IPS-15b (cell line): ENCODE measurements around the gene INPP4B.
"Not testable (repeated sequence)": the region's sequence is repeated elsewhere in the genome, so short reads cannot be mapped to it uniquely, and the experiment has no call there.

Source experiments
- H3K27me3 ChIP-seq: one replicate; pipeline ENCODE4 v1.6.1; 2013; ENCODE audit warnings: low read length; ENCODE audit not compliant: control insufficient read depth, insufficient read depth
- H3K36me3 ChIP-seq: one replicate; pipeline ENCODE4 v1.6.1; 2013; ENCODE audit warnings: low read length; ENCODE audit not compliant: control insufficient read depth, insufficient read depth
- H3K4me1 ChIP-seq: one replicate; pipeline ENCODE4 v1.6.1; 2013; ENCODE audit warnings: mild to moderate bottlenecking, low read length; ENCODE audit not compliant: control insufficient read depth, insufficient read depth
- H3K4me3 ChIP-seq: one replicate; pipeline ENCODE4 v1.5.1; 2013; ENCODE audit warnings: low read depth, low read length
- H3K9ac ChIP-seq: one replicate; pipeline ENCODE4 v1.6.1; 2013; ENCODE audit warnings: low read depth, mild to moderate bottlenecking, low read length
- H3K9me3 ChIP-seq: one replicate; pipeline ENCODE4 v1.6.1; 2013; ENCODE audit warnings: mild to moderate bottlenecking, low read length; ENCODE audit not compliant: control insufficient read depth, insufficient read depth

INPP4B gene

DNA sequence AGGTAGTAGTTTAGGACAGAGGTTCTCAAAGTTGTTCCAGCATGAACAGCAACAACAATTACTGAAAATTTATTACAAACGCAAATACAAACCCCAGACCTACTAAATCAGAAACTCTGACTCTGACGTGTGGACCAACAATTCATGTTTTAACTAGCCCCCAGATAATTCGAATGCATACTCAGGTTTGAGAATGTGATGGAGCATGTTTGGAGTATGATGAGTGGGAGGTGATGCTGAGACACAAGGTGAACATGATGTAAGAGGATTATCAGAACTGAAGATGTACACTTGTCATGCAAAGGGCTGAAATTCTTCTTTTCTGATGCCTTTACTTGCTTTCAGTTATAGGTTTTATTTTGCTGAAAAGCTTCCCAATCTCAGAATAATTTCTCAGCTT is 323.0 kb downstream of the INPP4B start:
- Histone ChIP-seq H3K27me3 (no peaks in the 10 kb centered on the region), H3K4me3 (no peak overlapping the region), H3K36me3 (no peaks in the 10 kb centered on the region), H3K4me1 (no peaks in the 10 kb centered on the region), H3K9me3 (no peaks in the 10 kb centered on the region), H3K9ac (no peak overlapping the region)

DNA sequence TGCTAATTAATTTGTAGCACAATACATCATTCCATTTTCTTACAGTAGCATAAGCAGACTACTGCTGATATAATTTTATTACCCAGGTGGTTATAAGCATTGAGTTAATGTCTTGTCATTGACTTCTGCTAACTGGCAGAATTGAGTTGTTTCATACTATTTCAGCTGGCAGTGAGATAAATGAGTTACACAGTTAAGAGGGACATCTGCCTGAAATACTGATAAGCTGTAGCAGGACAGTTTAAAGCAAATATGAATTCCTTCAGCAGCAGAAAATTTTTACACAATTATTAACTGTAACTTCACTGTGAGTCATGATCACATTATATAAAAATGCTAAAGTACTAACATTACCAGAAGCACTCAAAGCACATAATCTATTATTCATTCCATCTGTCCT is 326.8 kb downstream of the INPP4B start:
- no peak overlapping the region for H3K4me3 ChIP-seq
- H3K9ac ChIP-seq = no peak overlapping the region
- no peaks in the 10 kb centered on the region for H3K36me3 ChIP-seq

GRCh38 chr4:142516686-142517526 is 329.2 kb downstream of the INPP4B start:
- H3K4me1 ChIP-seq = no peaks in the 10 kb centered on the region
- H3K36me3 ChIP-seq = no peaks in the 10 kb centered on the region
- H3K9me3 ChIP-seq = no peaks in the 10 kb centered on the region
- H3K27me3 ChIP-seq = no peaks in the 10 kb centered on the region
- no peak overlapping the region for H3K4me3 ChIP-seq
- H3K9ac ChIP-seq = no peak overlapping the region

More for the DNA sequence above, 326.8 kb downstream of the INPP4B start:
- no peaks in the 10 kb centered on the region for H3K27me3 ChIP-seq
- H3K9me3 ChIP-seq = no peaks in the 10 kb centered on the region
- H3K4me1 ChIP-seq = no peaks in the 10 kb centered on the region

GRCh38 chr4:142512161-142512560 is 333.9 kb downstream of the INPP4B start:
- no peak overlapping the region for H3K4me3 ChIP-seq
- H3K4me1 ChIP-seq = no peaks in the 10 kb centered on the region
- no peak overlapping the region for H3K9ac ChIP-seq
- H3K9me3 ChIP-seq = no peaks in the 10 kb centered on the region
- no peaks in the 10 kb centered on the region for H3K36me3 ChIP-seq
- no peaks in the 10 kb centered on the region for H3K27me3 ChIP-seq

- no peaks in the 10 kb centered on the region for H3K36me3 ChIP-seq
- no peaks in the 10 kb centered on the region for H3K4me1 ChIP-seq
- no peak overlapping the region for H3K4me3 ChIP-seq
- H3K9me3 ChIP-seq = no peaks in the 10 kb centered on the region
- H3K27me3 ChIP-seq = no peaks in the 10 kb centered on the region
- H3K9ac ChIP-seq = no peak overlapping the region
Measured at GRCh38 chr4:142509881-142510280, 336.2 kb downstream of the INPP4B start.

- H3K36me3 ChIP-seq, H3K27me3 ChIP-seq, H3K9me3 ChIP-seq, H3K9ac ChIP-seq, H3K4me1 ChIP-seq, H3K4me3 ChIP-seq: not testable (repeated sequence)
Measured at GRCh38 chr4:142509381-142509780, 336.7 kb downstream of the INPP4B start.

GRCh38 chr4:142500966-142501365 is 345.1 kb downstream of the INPP4B start:
- H3K4me1 ChIP-seq = no peaks in the 10 kb centered on the region
- H3K9me3 ChIP-seq = no peaks in the 10 kb centered on the region
- H3K27me3 ChIP-seq = no peaks in the 10 kb centered on the region

GRCh38 chr4:142497606-142498005 is 348.5 kb downstream of the INPP4B start:
- Histone ChIP-seq H3K9me3 (no peaks in the 10 kb centered on the region), H3K27me3 (no peaks in the 10 kb centered on the region), H3K4me3 (no peak overlapping the region), H3K9ac (no peak overlapping the region), H3K4me1 (no peaks in the 10 kb centered on the region), H3K36me3 (no peaks in the 10 kb centered on the region)

More at GRCh38 chr4:142500966-142501365, 345.1 kb downstream of the INPP4B start:
- H3K36me3 ChIP-seq = no peaks in the 10 kb centered on the region
- H3K9ac ChIP-seq = no peak overlapping the region
- no peak overlapping the region for H3K4me3 ChIP-seq

- Histone ChIP-seq H3K4me1 (no peaks in the 10 kb centered on the region), H3K4me3 (no peak overlapping the region), H3K36me3 (no peaks in the 10 kb centered on the region), H3K27me3 (no peaks in the 10 kb centered on the region), H3K9me3 (no peaks in the 10 kb centered on the region), H3K9ac (no peak overlapping the region)
Measured at GRCh38 chr4:142493255-142494110, 352.6 kb downstream of the INPP4B start.

DNA sequence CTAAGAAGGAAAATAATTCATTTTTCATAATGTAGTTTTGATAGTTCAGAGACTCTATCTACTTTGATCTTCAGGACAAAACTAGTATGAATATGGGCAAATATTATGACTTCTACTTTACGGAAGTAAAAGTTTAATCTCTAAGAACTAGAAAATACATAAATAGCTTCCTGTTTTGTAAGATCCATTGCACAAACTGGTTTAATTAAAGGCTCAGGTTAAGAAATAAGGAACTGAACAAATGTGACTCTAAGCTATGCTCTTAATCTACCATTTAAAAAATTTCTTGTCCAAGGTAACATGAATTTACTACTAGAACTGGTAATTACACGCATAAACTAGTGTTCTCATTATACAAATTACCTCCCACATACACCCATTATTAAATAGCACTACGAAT is 360.6 kb downstream of the INPP4B start:
- no peaks in the 10 kb centered on the region for H3K4me1 ChIP-seq
- H3K9ac ChIP-seq = no peak overlapping the region

DNA sequence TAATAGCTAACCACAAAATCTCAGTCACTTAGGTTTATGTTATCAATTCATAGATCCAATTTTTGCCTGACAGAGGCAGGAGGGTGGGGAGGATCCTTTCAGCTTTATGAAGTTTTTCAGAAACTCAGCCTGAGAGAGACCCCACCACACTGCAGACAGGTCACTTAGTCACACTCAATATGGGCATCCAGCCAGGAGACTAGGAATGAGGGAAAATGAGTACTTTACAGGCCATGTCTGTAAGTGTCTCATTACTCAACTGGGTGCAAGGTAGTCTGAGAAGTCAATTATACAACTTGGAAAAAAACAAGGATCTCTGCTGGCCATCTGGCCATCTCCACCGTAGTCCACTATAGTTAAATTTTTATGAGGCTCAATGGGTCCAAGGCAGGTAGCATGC is 365.9 kb downstream of the INPP4B start:
- Histone ChIP-seq H3K4me1 (no peaks in the 10 kb centered on the region), H3K36me3 (no peaks in the 10 kb centered on the region), H3K4me3 (no peak overlapping the region), H3K9ac (no peak overlapping the region), H3K27me3 (no peaks in the 10 kb centered on the region), H3K9me3 (no peaks in the 10 kb centered on the region)

More for the DNA sequence above, 360.6 kb downstream of the INPP4B start:
- no peaks in the 10 kb centered on the region for H3K9me3 ChIP-seq
- H3K27me3 ChIP-seq = no peaks in the 10 kb centered on the region
- no peak overlapping the region for H3K4me3 ChIP-seq
- no peaks in the 10 kb centered on the region for H3K36me3 ChIP-seq

GRCh38 chr4:142475663-142476062 is 370.4 kb downstream of the INPP4B start:
- Histone ChIP-seq H3K4me3 (no peak overlapping the region), H3K36me3 (no peaks in the 10 kb centered on the region), H3K4me1 (no peaks in the 10 kb centered on the region), H3K27me3 (no peaks in the 10 kb centered on the region), H3K9me3 (no peaks in the 10 kb centered on the region), H3K9ac (no peak overlapping the region)
